ENCODE results near the gene FPR3.

The FPR3 gene

DNA sequence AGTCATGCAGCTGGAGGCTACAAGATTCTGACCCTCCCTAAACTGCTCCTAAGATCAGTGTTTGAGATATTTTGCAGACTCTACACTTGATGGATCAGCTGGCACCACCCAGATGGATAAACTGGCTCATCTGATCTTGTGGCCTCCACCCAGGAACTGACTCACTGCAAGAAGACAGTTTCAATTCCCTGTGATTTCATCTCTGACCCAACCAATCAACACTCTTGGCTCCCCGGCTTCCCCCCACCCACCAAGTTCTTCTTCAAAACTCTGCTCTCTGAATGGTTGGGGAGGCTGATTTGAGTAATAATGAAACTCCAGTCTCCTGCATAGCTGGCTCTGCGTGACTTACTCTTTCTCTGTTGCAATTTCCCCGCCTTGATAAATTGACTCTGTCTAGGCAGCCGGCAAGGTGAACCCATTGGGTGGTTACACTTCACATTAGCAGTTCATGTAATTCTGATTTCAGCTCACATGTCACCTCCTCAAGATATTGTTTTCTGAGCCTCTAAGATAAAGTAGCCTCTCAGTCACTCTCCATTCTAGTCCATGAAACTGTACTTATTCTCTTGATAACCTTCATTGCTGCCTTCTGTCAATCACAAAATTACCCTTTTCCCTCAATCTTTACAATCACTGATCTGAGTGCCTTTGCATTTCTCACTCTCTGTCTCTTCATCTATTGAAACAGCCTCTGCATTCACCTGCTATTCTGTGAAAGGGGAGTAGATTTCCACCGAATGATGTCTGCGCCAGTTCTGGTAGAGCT is 9.9 kb upstream of the FPR3 start:
- H3K9me3 ChIP-seq (ENCODE audit: severe bottlenecking): peaks cover 3% of the 10 kb centered on the region
- no peaks in the 10 kb centered on the region for H3K36me3 ChIP-seq
- peaks cover 75% of the 10 kb centered on the region for H3K27me3 ChIP-seq (ENCODE audit: insufficient read depth, low read depth, severe bottlenecking)
- no peak overlapping the region for H3K4me3 ChIP-seq (ENCODE audit: low read depth, low read length)
- DNase-seq: no peak
- TF ChIP-seq, protein P1, sequence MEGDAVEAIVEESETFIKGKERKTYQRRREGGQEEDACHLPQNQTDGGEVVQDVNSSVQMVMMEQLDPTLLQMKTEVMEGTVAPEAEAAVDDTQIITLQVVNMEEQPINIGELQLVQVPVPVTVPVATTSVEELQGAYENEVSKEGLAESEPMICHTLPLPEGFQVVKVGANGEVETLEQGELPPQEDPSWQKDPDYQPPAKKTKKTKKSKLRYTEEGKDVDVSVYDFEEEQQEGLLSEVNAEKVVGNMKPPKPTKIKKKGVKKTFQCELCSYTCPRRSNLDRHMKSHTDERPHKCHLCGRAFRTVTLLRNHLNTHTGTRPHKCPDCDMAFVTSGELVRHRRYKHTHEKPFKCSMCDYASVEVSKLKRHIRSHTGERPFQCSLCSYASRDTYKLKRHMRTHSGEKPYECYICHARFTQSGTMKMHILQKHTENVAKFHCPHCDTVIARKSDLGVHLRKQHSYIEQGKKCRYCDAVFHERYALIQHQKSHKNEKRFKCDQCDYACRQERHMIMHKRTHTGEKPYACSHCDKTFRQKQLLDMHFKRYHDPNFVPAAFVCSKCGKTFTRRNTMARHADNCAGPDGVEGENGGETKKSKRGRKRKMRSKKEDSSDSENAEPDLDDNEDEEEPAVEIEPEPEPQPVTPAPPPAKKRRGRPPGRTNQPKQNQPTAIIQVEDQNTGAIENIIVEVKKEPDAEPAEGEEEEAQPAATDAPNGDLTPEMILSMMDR (IDR thresholded peaks at IDR 0.05; ENCODE audit: low read depth, low read length): no peak
- H3K27ac ChIP-seq: no peak overlapping the region

DNA sequence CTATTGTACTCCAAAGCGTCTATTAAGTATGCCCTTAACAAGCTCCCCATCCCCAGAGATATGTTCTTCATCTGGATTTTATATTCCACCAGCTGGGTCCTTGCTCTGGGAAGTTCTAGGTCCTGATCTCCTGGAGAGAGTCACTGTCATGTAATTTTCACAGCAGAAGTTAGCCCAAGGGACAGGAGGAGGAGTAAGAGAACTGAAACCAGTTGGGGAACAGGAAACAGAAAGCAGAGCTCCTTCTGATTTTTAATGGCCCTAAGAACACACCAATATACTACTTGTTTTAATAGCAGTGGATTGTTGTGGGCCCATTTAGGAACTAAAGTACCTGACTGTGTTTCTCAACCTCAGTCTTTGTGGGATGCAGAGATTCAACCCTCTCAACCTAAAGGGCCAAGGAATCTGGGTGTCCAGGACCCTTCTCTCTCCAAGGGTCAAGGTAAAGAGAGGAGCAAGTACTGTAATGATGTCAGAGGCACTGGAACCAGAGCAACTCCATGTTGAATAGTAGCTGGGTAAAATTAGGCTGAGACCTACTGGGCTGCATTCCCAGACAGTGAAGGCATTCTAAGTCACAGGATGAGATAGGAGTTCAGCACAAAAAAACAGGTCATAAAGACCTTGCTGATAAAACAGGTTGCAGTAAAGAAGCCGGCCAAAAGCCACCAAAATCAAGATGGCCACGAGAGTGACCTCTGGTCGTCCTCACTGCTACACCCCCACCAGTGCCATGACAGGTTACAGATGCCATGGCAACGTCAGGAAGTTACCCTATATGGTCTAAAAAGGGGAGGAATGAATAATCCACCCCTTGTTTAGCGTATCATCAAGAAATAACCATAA is 8.1 kb upstream of the FPR3 start:
- TF ChIP-seq, protein P1 (IDR thresholded peaks at IDR 0.05; ENCODE audit: low read depth, low read length): no peak
- Histone ChIP-seq H3K9me3 (ENCODE audit: severe bottlenecking) (peaks cover 3% of the 10 kb centered on the region), H3K4me3 (ENCODE audit: low read depth, low read length) (no peak overlapping the region), H3K27me3 (ENCODE audit: insufficient read depth, low read depth, severe bottlenecking) (peaks cover 69% of the 10 kb centered on the region), H3K36me3 (no peaks in the 10 kb centered on the region), H3K27ac (no peak overlapping the region)
- DNase-seq: no peak

- Histone ChIP-seq H3K27ac (no peak overlapping the region), H3K9me3 (ENCODE audit: severe bottlenecking) (peaks cover 5% of the 10 kb centered on the region), H3K36me3 (no peaks in the 10 kb centered on the region), H3K4me3 (ENCODE audit: low read depth, low read length) (no peak overlapping the region), H3K27me3 (ENCODE audit: insufficient read depth, low read depth, severe bottlenecking) (peaks cover 64% of the 10 kb centered on the region)
- no peak for DNase-seq
- TF ChIP-seq, protein P1 (IDR thresholded peaks at IDR 0.05; ENCODE audit: low read depth, low read length): no peak
Measured at GRCh38 chr19:51788029-51788428, 6.9 kb upstream of the FPR3 start.

DNA sequence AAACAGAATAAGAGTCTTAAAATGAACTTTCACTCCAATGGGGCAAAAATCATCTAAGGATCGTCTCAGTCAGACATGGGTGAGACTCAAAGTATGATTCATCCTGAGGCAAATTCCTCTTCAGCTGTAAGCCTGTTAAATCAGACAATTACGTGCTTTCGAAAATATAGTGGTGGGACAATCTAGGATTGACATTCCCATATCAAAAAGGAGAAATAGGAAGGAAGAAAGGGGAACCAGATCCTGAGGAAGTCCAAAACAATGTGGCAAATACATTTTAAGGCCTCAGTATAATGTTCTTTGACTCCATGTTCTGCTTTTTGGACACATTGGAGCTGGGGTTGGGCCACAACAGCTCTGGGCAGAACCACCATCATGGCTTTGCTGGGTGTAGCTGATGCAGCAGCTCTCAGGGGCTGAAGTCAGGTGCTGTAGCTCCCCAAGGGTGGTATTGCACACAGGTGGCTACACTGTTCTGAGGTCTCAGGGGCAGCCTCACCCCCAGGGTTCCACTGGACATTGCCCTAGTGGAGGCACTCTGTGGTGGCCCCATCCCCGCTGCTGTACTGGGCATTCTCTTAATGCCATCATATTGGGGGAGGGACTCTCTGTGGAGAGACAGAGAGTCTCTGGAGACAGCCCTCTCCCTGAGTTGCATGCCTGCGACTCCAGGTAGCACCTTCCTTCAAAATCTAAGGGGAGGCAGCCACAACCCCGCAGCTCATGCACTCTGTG is 5.7 kb upstream of the FPR3 start:
- no peak overlapping the region for H3K27ac ChIP-seq
- TF ChIP-seq, protein P1 (IDR thresholded peaks at IDR 0.05; ENCODE audit: low read depth, low read length): no peak
- no peaks in the 10 kb centered on the region for H3K36me3 ChIP-seq
- peaks cover 5% of the 10 kb centered on the region for H3K9me3 ChIP-seq (ENCODE audit: severe bottlenecking)
- DNase-seq: no peak
- H3K4me3 ChIP-seq (ENCODE audit: low read depth, low read length): no peak overlapping the region
- peaks cover 65% of the 10 kb centered on the region for H3K27me3 ChIP-seq (ENCODE audit: insufficient read depth, low read depth, severe bottlenecking)

DNA sequence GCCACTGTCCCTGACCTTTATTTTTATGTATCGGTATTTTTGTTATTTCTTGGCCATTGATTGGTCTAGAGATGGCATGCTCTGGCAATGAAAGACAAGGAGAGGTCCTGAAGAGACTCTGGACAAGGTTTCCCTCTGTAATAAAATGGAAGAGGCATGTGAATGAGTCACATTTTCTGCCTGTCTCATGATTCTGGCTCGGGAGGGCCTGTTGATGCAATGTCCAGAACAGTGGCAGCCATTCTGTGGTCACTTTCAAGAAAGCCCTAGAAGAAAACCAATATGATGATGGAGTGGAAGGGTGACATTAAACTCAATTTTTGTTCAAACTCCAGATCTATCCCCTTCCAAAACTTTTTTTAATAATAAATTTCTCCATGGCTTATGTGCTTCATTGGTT is 2.0 kb upstream of the FPR3 start:
- DNase-seq: no peak
- H3K27ac ChIP-seq: no peak overlapping the region
- peaks cover 5% of the 10 kb centered on the region for H3K9me3 ChIP-seq (ENCODE audit: severe bottlenecking)
- no peaks in the 10 kb centered on the region for H3K36me3 ChIP-seq
- H3K4me3 ChIP-seq (ENCODE audit: low read depth, low read length): no peak overlapping the region
- TF ChIP-seq, protein P1 (IDR thresholded peaks at IDR 0.05; ENCODE audit: low read depth, low read length): no peak
- H3K27me3 ChIP-seq (ENCODE audit: insufficient read depth, low read depth, severe bottlenecking): peaks cover 67% of the 10 kb centered on the region
